OCI-LY1 (cell line): ENCODE results near the gene MLXIPL.

Experiments
- EZH2 ChIP-seq: fragments of 200-600 bp; sonication (generic), shearing (Covaris generic); IDR thresholded peaks from 2 replicates; pipeline ENCODE4 v1.8.0; 2017; ENCODE audit warnings: borderline replicate concordance, mixed run types, mild to moderate bottlenecking, antibody characterized with exemption, low read length, moderate library complexity, mixed read lengths
- TF ChIP-seq, protein P1 (sequence below): fragments of 200-600 bp; sonication (generic), shearing (Covaris generic); IDR thresholded peaks from 2 replicates; pipeline ENCODE4 v1.5.1; 2017; ENCODE audit warnings: mild to moderate bottlenecking, antibody characterized with exemption, low read length, moderate library complexity, mixed read lengths

DNA sequence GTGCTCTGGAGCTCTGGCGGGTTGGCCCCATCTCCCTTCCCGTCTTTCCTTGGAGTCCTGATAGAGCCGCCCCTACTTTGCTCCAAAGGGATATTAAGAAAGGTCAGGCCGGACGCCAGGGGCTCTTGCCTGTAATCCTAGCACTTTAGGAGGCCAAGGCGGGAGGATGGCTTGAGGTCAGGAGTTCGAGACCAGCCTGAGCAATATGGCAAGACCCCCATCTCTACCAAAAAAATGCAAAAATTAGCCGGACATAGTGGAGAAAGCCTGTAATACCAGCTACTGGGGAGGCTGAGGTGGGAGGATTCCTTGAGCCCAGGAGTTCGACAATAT lies 313 bp upstream of the MLXIPL start:
- TF ChIP-seq, protein P1, sequence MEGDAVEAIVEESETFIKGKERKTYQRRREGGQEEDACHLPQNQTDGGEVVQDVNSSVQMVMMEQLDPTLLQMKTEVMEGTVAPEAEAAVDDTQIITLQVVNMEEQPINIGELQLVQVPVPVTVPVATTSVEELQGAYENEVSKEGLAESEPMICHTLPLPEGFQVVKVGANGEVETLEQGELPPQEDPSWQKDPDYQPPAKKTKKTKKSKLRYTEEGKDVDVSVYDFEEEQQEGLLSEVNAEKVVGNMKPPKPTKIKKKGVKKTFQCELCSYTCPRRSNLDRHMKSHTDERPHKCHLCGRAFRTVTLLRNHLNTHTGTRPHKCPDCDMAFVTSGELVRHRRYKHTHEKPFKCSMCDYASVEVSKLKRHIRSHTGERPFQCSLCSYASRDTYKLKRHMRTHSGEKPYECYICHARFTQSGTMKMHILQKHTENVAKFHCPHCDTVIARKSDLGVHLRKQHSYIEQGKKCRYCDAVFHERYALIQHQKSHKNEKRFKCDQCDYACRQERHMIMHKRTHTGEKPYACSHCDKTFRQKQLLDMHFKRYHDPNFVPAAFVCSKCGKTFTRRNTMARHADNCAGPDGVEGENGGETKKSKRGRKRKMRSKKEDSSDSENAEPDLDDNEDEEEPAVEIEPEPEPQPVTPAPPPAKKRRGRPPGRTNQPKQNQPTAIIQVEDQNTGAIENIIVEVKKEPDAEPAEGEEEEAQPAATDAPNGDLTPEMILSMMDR: no peak
- no peak for TF ChIP-seq EZH2
